ENCODE data around the gene TMPRSS6. TPM values are rescaled to one million over a fixed set of nuclear protein-coding genes. Genes with fewer than 3 reads are reported as not detected.

Gene TMPRSS6
- total RNA-seq, 2 donors from 2014 or later, result 0.22 to 0.31 TPM

- Histone ChIP-seq H3K9ac (ENCODE audit: extremely low read depth, low read length, poor library complexity, severe bottlenecking) (no peak overlapping the region), H3K27ac (ENCODE audit: low read depth, low read length) (no peak overlapping the region), H3K27me3 (ENCODE audit: control insufficient read depth, insufficient read depth, low read length, poor library complexity, severe bottlenecking) (no peaks in the 10 kb centered on the region), H3K4me1 (ENCODE audit: control insufficient read depth, insufficient read depth, low read length) (peaks cover 3% of the 10 kb centered on the region), H3K36me3 (ENCODE audit: control insufficient read depth, insufficient read depth, low read length) (no peaks in the 10 kb centered on the region), H3K4me3 (ENCODE audit: low read length) (no peak overlapping the region), H3K9me3 (ENCODE audit: control insufficient read depth, low read length) (no peaks in the 10 kb centered on the region)
- Mint-ChIP-seq H3K27me3 (ENCODE audit: insufficient read depth) (peaks cover 5% of the 10 kb centered on the region), H3K36me3 (ENCODE audit: low read depth) (no peaks in the 10 kb centered on the region), H3K4me1 (peaks cover 8% of the 10 kb centered on the region), H3K4me3 (no peak overlapping the region), H3K27ac (no peak overlapping the region), H3K9me3 (no peaks in the 10 kb centered on the region)
- no peak for DNase-seq
- 87 to 90% methylated on average over 8 to 17 of the region's 17 CpGs for WGBS, 2 experiments (ENCODE audit: insufficient coverage in 1 of 2, insufficient read length in 1 of 2)
- no peak for TF ChIP-seq CTCF (conservative IDR thresholded peaks at IDR 0.05)
Measured at GRCh38 chr22:37088750-37089408, 20.6 kb downstream of the TMPRSS6 start.

- H3K36me3 Mint-ChIP-seq (ENCODE audit: low read depth), result no peaks in the 10 kb centered on the region
- Histone ChIP-seq H3K27ac (ENCODE audit: low read depth, low read length) (no peak overlapping the region), H3K4me1 (ENCODE audit: control insufficient read depth, insufficient read depth, low read length) (peaks cover 3% of the 10 kb centered on the region), H3K9me3 (ENCODE audit: control insufficient read depth, low read length) (no peaks in the 10 kb centered on the region), H3K36me3 (ENCODE audit: control insufficient read depth, insufficient read depth, low read length) (no peaks in the 10 kb centered on the region), H3K4me3 (ENCODE audit: low read length) (no peak overlapping the region), H3K9ac (ENCODE audit: extremely low read depth, low read length, poor library complexity, severe bottlenecking) (no peak overlapping the region), H3K27me3 (ENCODE audit: control insufficient read depth, insufficient read depth, low read length, poor library complexity, severe bottlenecking) (no peaks in the 10 kb centered on the region)
- H3K27me3 Mint-ChIP-seq (ENCODE audit: insufficient read depth), result peaks cover 7% of the 10 kb centered on the region
- H3K9me3 Mint-ChIP-seq, result no peaks in the 10 kb centered on the region
- WGBS, 2 experiments (ENCODE audit: insufficient coverage in 1 of 2, insufficient read length in 1 of 2), result 57 to 62% methylated on average over 6 of the region's 6 CpGs
- H3K4me3 Mint-ChIP-seq, result no peak overlapping the region
- no peak for TF ChIP-seq CTCF (conservative IDR thresholded peaks at IDR 0.05)
- no peak for DNase-seq
- peaks cover 8% of the 10 kb centered on the region for H3K4me1 Mint-ChIP-seq
- no peak overlapping the region for H3K27ac Mint-ChIP-seq
Measured at GRCh38 chr22:37088108-37088605, 21.4 kb downstream of the TMPRSS6 start.

- Histone ChIP-seq H3K9ac (ENCODE audit: extremely low read depth, low read length, poor library complexity, severe bottlenecking) (no peak overlapping the region), H3K27me3 (ENCODE audit: control insufficient read depth, insufficient read depth, low read length, poor library complexity, severe bottlenecking) (no peaks in the 10 kb centered on the region), H3K27ac (ENCODE audit: low read depth, low read length) (no peak overlapping the region), H3K36me3 (ENCODE audit: control insufficient read depth, insufficient read depth, low read length) (no peaks in the 10 kb centered on the region), H3K4me3 (ENCODE audit: low read length) (no peak overlapping the region), H3K4me1 (ENCODE audit: control insufficient read depth, insufficient read depth, low read length) (no peaks in the 10 kb centered on the region), H3K9me3 (ENCODE audit: control insufficient read depth, low read length) (no peaks in the 10 kb centered on the region)
- Mint-ChIP-seq H3K4me1 (peaks cover 3% of the 10 kb centered on the region), H3K27me3 (ENCODE audit: insufficient read depth) (peaks cover 10% of the 10 kb centered on the region), H3K36me3 (ENCODE audit: low read depth) (no peaks in the 10 kb centered on the region), H3K4me3 (no peak overlapping the region), H3K9me3 (no peaks in the 10 kb centered on the region), H3K27ac (no peak overlapping the region)
- TF ChIP-seq CTCF (conservative IDR thresholded peaks at IDR 0.05), result no peak
- 92% methylated on average over 15 of the region's 15 CpGs; no CpG with 5 or more reads in 1 of the 2 experiments for WGBS, 2 experiments (ENCODE audit: insufficient coverage in 1 of 2, insufficient read length in 1 of 2)
- no peak for DNase-seq
Measured at GRCh38 chr22:37086184-37086583, 23.3 kb downstream of the TMPRSS6 start.

Measured in endodermal cell (in vitro differentiated cells).